Measurements from ENCODE around the gene PROS1. TPM values are rescaled to one million over a fixed set of nuclear protein-coding genes. Genes with fewer than 3 reads are reported as not detected.
A peak's percentile ranks its signal among the peaks of the same experiment; 100 is the strongest.

Gene PROS1
- total and polyA plus RNA-seq, 2 of the 8 experiments (the other 6 are each of a cell fraction or from before 2014, with no cell fraction given), result 0.65 to 2.5 TPM

- TF ChIP-seq SAP30 (IDR thresholded peaks at IDR 0.05; ENCODE audit: insufficient read depth, insufficient replicate concordance, low read length) (peak; percentile 44), ASH2L (IDR thresholded peaks at IDR 0.05; ENCODE audit: low read length) (peak; percentile 92), SIN3A (conservative IDR thresholded peaks at IDR 0.05 in 1 of 2, IDR thresholded peaks at IDR 0.05 in 1 of 2; ENCODE audit: low read depth in 1 of 2, low read length in 2 of 2) (peak; percentile 26 to 93; a peak in 2 of 4 replicates), RAD21 (IDR thresholded peaks at IDR 0.05 in 1 of 2, conservative IDR thresholded peaks at IDR 0.05 in 1 of 2; ENCODE audit: low read depth in 2 of 2, low read length in 2 of 2) (no peak), CTCF (IDR thresholded peaks at IDR 0.05; ENCODE audit: control extremely low read depth in 1 of 3, insufficient read depth in 1 of 3, low read depth in 1 of 3, low read length in 3 of 3) (no peak), POLR2AphosphoS5 (IDR thresholded peaks at IDR 0.05; ENCODE audit: low read depth, low read length) (peak; percentile 88), BRCA1 (IDR thresholded peaks at IDR 0.05; ENCODE audit: low read depth, low read length) (no peak), GABPA (IDR thresholded peaks at IDR 0.05; ENCODE audit: borderline replicate concordance, insufficient read depth, low read length) (no peak), HDAC2 (IDR thresholded peaks at IDR 0.05; ENCODE audit: borderline replicate concordance in 1 of 2, low read depth in 2 of 2, low read length in 2 of 2) (0 out of 4 replicates have a peak, but pooled peaks of 1 of the 2 experiments have one; percentile 37), CBX8 (IDR thresholded peaks at IDR 0.05; ENCODE audit: borderline replicate concordance, low read depth, low read length) (no peak), KDM4A (IDR thresholded peaks at IDR 0.05; ENCODE audit: low read depth, low read length, severe bottlenecking) (peak; percentile 70), SP2 (IDR thresholded peaks at IDR 0.05; ENCODE audit: low read length) (peak; percentile 23; the same call in 1 of the 2 replicates), NANOG (IDR thresholded peaks at IDR 0.05; ENCODE audit: insufficient read depth, low read depth, low read length, poor library complexity, severe bottlenecking) (no peak), CTBP2 (IDR thresholded peaks at IDR 0.05; ENCODE audit: borderline replicate concordance, insufficient read depth, insufficient read length, low read length) (peak; percentile 26), E2F6 (IDR thresholded peaks at IDR 0.05) (peak; percentile 56; the same call in 1 of the 2 replicates), JUND (IDR thresholded peaks at IDR 0.05; ENCODE audit: low read length) (no peak), TAF1 (IDR thresholded peaks at IDR 0.05; ENCODE audit: low read depth, low read length) (peak; percentile 81)
Observed at GRCh38 chr3:93979850-93980676, 6.4 kb upstream of the PROS1 start, which contains the start of gene ARL13B (continued).
